GM08714 (cell line): Measurements from ENCODE around the gene CTNNA2.

Source experiments
- H3K4me3 ChIP-seq: fragments of 200-500 bp; sonication (Bioruptor generic); 2 replicates; pipeline ENCODE4 v1.5.1; 2014; ENCODE audit warnings: mild to moderate bottlenecking, low read length, inconsistent platforms
- ZNF274 ChIP-seq: IDR thresholded peaks from 2 replicates; pipeline ENCODE4 v1.6.1; 2012; ENCODE audit warnings: mild to moderate bottlenecking, low read depth, low read length

CTNNA2 gene

DNA sequence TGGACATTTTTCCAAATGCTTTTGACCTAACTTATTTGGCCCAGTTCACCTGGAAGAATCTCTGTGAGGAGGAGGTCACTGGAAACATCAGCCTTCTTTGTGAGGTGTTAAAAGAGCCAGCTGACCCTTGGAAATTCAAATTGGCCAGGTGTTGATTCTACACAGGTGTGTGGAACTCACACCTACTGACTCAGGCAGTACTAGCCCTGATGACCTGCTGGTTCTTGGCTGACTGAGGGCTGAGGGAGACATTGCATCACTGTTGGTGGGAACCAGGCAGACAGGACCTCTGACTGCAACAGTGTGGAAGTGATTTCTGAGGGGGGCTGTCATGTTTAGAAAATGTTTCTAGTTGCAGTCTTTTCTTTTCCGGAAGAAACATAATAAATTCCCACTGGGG is 1033.9 kb downstream of the CTNNA2 start:
- TF ChIP-seq ZNF274: no peak
- H3K4me3 ChIP-seq: no peak overlapping the region

DNA sequence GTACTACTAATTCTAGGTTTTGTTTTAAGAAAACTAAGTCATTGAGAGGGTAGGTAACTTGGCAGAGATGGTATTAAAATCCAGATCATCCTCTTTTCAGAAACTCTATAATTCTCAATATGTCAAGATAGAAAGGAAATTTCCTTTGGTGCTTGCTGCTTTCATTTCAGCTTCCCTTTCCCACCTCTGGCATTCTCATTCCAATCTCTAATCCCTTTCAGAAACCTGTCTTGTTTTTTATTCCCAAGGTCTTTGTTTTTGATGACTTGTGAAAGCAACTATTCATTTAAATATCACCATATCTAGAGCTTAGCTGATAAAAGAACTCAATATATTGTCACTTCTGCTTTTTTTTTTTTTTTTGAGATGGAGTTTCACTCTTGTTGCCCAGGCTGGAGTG is 1034.5 kb downstream of the CTNNA2 start:
- no peak for TF ChIP-seq ZNF274
- no peak overlapping the region for H3K4me3 ChIP-seq

DNA sequence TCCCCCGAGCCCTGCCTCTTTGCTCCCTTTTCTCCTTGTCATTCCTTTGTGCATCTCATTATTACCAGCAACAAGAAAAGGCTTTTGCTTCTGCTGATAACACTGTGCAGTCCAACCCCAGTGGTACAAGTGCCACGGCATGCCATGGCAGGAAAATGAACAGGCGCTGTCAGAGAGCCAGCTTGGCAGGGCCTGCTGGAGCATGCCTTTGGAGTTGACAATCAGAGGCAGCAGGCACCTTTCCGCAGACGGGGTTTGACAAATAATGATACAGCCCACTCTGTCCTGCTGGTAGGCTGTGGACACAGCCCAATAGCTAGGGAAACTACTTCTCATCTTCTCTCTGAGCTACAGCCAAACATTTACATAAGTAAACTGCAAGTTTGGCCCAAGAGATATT is 1035.6 kb downstream of the CTNNA2 start:
- no peak for TF ChIP-seq ZNF274
- no peak overlapping the region for H3K4me3 ChIP-seq

DNA sequence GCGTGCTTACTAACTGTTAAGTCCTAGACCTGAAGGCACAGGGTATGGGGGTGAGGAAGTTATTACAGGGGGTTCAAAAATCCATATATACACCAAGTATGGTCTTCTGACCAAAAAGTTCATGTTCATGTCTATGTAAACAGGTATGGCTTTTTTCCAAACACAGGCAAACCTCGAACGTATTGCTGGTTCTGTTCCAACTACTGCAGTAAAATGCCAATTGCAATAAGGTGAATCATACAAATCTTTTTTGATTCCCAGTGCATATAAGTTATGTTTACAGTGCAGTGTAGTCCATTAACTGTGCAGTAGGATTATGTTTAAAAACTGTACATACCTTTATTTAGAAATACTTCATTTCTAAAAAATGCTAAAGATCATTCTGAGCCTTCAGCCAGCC is 1037.0 kb downstream of the CTNNA2 start:
- no peak for TF ChIP-seq ZNF274
- no peak overlapping the region for H3K4me3 ChIP-seq

DNA sequence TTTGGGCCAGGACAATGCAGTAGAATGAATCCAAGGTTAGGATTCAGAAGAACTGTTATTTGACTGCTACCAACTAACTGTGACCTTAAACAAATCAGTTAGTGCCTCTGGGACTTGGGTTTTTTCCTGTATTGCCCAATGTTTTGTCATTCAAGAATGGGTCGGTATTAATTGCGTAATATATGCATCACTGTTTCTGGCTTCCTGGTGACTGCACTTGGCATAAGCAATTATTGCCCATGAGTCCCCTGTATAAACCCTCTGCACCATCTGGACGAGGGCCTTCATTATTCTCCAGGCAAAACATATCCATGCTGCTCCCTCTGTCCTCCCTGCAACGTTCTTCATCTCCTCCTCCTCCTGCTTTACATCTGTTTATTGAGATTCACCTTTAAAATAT is 1047.5 kb downstream of the CTNNA2 start:
- no peak for TF ChIP-seq ZNF274
- no peak overlapping the region for H3K4me3 ChIP-seq

DNA sequence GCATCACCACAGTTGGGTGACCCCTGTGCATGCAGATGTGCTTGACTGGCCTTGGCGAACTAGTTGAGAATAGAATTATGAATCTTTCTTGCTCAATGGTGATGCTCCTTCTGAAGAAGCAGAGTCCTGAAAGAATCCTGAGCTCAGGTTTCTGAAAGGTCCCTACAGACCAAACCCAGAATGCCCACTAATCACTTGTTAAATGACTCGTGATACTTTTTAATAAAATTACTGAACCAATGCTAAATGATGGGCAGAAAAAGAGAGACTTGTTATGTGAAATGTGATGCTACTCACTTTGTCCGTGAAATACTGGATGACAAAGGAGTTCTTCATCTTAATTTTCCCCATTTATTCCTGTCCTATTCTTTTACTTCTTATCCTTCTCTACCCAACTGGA is 1055.2 kb downstream of the CTNNA2 start:
- no peak for TF ChIP-seq ZNF274
- no peak overlapping the region for H3K4me3 ChIP-seq

DNA sequence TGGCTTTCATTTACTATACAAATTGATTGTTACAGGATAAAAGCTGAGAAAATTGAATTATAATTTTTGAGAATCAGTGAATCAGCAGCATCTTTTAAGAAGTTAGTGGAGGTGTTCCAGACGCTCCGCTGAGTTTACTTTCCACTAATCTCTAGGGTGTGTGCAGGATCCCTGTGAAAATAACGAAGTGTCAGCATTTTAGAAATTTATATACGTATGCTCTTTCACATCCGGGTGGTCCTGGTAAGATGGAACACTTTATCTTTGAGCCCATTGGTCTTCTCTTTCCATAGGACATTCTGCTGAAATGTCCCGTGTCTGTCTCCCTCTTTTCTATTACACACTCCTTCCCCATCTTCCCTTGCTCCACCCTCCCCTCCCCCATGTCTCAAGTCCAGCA is 1060.3 kb downstream of the CTNNA2 start:
- no peak overlapping the region for H3K4me3 ChIP-seq
- no peak for TF ChIP-seq ZNF274

DNA sequence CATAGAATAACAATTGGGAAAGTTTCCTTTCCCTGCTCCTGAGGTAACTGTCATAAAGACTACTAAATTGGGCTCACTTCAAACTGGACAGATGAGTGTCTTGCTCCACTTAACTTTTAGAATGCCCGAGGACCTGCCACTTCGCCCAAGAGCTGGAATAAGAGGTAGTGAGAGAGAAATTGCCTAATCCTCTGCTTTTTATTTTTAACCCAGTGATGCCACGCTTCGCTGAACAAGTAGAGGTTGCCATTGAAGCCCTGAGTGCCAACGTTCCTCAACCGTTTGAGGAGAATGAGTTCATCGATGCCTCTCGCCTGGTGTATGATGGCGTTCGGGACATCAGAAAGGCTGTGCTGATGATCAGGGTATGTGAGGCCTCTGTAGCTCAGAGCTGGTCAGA is 1061.1 kb downstream of the CTNNA2 start:
- H3K4me3 ChIP-seq: no peak overlapping the region
- no peak for TF ChIP-seq ZNF274

DNA sequence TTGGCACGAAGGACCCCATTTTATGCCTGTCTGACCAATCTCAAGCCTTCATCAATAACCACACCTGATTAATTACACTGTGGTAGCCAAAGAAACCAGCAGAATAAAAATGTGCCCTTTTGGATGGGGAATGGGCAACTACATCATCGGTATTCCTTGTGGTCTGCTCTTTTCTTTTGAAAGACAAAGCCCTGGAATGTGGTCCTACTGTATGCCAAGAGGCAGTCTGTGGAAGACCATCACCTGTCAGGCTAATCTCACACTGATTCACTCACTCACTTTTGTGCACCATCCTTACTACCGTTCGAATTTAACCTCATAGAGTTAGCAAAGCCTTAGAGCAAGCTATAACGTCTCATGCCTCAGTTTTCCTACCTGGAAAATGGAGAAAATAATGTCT is 1066.9 kb downstream of the CTNNA2 start:
- TF ChIP-seq ZNF274: no peak
- H3K4me3 ChIP-seq: no peak overlapping the region

DNA sequence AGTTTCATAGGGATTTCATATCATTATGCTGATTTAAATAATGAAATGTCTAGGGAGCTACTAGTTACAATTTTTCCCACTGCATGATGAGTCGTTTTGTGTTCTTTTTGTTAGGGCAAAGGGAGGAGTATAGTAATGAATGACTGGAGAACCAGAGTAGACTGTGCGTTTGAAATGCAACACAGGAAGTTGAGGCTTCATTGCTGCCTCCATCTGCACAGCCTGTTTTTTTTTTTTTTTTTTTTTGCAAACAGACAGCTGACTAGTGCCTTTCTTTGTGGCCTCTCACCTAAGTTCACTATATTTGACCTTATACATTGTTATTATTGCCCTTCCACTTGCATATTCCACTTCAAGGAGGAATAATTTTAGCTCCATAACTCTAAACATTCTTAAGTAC is 1078.4 kb downstream of the CTNNA2 start:
- TF ChIP-seq ZNF274: no peak
- no peak overlapping the region for H3K4me3 ChIP-seq

DNA sequence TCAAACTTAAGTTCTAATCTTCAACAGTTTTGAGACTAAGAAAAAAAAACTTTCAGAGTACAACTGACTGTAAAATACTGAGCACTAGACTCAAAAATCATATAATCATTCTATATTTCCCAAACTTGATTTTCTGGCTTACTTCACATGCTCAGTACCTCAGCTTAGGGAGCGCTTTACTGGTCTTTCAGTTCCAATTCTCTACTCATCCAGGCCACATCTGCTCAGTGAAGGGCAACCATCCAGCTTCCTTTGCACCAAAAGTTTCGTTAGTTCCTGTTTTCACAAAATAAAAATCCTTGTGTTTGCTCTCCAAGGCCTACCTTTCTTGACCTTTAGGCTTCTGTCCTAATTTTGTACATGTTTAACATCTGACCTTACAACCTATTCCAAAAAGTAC is 1079.3 kb downstream of the CTNNA2 start:
- TF ChIP-seq ZNF274: no peak

DNA sequence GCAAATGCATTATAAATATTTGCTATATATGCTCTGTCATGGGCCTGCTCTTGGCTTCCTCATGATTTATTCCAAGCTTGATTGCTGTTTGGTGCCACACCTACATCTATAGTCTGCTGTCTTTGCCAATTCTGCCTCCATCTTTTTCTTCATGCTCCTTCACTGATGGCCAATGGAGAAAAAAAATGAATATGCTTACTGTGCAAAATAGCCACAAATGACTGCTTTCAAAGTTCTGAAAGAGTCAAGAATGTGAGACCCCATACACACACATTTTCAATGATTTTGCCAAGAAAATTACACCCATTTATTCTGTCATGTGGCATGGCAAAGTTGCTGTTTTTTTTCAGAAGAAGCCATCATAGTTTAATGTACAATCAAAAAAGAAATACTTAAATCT is 1097.3 kb downstream of the CTNNA2 start:
- TF ChIP-seq ZNF274: no peak
- H3K4me3 ChIP-seq: no peak overlapping the region

More for the DNA sequence above, 1079.3 kb downstream of the CTNNA2 start:
- no peak overlapping the region for H3K4me3 ChIP-seq

DNA sequence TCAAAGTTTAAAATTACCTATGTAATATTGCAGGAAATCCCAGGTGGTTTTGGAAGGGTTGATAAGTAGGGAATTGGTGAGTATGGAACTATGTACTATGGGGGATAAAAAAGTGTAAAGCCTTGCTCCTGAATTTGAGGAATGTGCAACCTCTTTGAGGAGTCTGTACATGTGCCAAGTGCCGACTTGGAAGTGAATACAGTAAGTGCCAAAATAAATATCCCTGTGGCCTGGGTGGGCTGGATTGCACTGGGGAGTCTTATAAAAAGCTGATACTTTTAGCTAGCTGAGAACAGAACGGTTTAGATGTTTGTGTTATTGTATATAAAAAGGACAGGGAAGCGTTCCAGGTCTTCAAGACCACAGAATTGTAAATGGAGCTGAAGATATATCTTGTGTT is 1108.8 kb downstream of the CTNNA2 start:
- no peak overlapping the region for H3K4me3 ChIP-seq
- no peak for TF ChIP-seq ZNF274

DNA sequence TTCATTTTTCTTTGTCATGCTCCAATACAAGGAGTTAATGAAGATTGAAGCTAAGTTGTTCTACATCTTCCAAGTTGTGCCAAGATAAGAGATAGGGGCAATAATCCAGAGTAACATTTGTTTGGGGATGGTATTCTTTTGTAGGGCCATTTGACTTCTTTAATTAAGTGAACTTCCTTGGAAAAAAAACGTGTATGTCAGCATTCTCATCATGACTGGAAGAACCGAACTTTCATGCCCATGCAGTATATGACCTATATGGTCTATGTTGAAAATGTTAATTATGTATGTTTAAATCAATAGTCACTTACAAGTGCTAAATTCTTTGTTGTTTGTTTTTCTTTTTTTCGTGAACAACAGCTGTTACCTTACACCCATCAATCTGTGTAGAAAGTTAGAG is 1111.2 kb downstream of the CTNNA2 start:
- no peak for TF ChIP-seq ZNF274
- no peak overlapping the region for H3K4me3 ChIP-seq

DNA sequence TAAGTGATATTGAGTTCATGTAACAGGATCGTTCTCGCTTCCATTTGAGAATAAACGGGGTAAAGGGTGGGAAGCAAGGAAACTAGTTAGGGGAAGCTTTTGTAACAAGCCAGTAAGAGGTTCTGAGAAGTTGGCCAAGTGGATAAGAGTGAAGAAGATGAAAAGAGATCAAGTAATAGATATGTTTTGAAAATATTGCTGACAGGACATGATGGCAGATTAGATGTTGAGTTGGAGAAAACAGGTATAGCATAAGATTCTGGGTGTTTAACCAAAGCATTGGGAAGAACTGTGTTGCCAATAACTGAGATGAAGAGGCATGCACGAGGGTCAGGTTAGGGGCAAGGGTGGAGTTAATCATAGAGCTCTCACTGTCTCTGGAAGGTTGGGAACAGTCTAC is 1121.7 kb downstream of the CTNNA2 start:
- no peak for TF ChIP-seq ZNF274
- no peak overlapping the region for H3K4me3 ChIP-seq

DNA sequence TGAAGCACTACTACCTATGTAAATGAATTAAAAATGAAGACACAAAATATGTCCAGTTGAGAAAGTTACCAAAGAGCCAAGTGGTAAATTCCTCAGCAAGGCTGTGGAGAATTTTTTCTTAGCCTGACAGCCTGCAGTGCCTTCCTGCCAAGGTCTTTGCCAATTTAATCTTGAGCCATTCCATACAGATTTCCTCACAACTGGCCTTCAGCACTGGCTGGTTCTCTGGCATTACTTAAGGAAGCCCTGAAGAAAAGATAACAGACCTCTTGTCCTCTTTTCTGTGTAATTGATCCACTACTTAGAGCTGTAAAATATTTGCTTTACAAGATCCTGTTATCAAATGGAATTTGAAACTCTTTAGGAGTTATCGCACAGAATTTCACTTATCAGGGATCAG is 1125.9 kb downstream of the CTNNA2 start:
- no peak overlapping the region for H3K4me3 ChIP-seq
- no peak for TF ChIP-seq ZNF274

DNA sequence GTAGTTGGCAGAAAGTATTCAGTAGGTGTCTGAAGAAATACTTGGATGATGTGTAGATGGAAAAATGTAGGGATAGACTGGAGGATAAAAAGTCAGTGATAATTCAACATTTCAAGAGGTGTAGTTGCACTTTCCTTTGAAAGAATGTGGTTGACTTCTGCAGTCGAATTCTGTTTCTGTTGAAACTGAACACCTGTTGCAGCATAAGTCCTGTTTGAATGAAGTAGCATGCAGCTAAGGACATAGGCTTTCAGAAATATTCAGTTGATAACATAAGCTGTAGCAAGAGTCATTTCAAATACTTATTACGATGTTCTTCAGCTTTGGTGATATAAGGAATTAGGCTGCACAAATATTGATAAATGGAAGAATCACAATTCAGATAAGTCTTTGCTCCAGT is 1129.6 kb downstream of the CTNNA2 start:
- no peak overlapping the region for H3K4me3 ChIP-seq
- TF ChIP-seq ZNF274: no peak
